ENCODE results near the gene SMARCA4. TPM values are rescaled to one million over a fixed set of nuclear protein-coding genes. Genes with fewer than 3 reads are reported as not detected.
"Not testable (repeated sequence)": the region's sequence is repeated elsewhere in the genome, so short reads cannot be mapped to it uniquely, and the experiment has no call there.

SMARCA4 gene
- total RNA-seq, 1 experiment from 2014 or later: 134 TPM

GRCh38 chr19:10988380-10988779 is 27.6 kb downstream of the SMARCA4 start:
- no peak overlapping the region for H3K4me3 ChIP-seq
- H3K27me3 ChIP-seq: no peaks in the 10 kb centered on the region
- H3K9me3 ChIP-seq: no peaks in the 10 kb centered on the region
- no peak for DNase-seq
- peaks cover 84% of the 10 kb centered on the region for H3K36me3 ChIP-seq

GRCh38 chr19:10988921-10989320 is 28.1 kb downstream of the SMARCA4 start:
- H3K9me3 ChIP-seq: no peaks in the 10 kb centered on the region
- H3K4me3 ChIP-seq: no peak overlapping the region
- H3K27me3 ChIP-seq: no peaks in the 10 kb centered on the region
- no peak for DNase-seq
- peaks cover 84% of the 10 kb centered on the region for H3K36me3 ChIP-seq

DNA sequence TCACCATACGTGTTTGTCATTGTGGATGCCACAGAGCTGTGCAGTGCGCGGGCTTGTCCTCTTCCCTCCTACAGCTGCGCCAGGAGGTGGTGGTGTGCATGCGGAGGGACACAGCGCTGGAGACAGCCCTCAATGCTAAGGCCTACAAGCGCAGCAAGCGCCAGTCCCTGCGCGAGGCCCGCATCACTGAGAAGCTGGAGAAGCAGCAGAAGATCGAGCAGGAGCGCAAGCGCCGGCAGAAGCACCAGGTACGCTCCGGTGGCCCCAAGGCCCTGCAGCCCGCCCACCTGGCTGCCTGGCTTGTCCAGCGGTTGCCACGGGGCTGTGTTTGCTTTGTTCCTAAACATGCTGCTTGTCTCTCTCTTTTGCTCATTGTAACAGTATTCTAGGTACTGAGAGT is 30.2 kb downstream of the SMARCA4 start:
- H3K9me3 ChIP-seq: no peaks in the 10 kb centered on the region
- H3K36me3 ChIP-seq: peaks cover 83% of the 10 kb centered on the region
- no peak overlapping the region for H3K4me3 ChIP-seq
- no peaks in the 10 kb centered on the region for H3K27me3 ChIP-seq
- DNase-seq: no peak

DNA sequence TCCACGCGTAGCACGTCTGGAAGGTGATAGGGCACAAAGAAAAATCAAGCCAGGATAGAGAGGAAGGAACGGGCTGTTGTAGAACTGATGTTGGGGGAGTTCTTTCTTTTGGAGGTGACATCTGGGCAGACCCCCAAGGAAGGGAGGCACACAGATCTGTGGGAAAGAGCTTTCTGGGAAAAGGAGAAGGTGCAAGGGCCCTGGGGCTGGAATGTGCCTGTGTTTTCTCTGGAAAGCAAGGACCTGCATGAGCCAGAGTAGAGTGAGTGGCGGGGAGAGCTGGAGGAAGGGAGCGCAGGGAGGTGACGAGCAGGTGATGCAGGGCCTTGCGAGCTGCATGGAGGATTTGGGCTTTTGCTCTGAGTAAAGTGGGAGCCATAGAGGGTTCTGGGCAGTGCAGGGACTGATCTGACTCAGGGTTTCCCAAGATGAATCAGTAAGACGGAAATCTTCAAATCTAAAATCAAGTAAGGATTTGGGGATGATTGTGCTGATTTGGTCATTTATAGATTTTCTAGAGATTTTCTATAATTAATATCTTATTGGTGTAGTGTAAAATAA is 30.8 kb downstream of the SMARCA4 start:
- H3K36me3 ChIP-seq: peaks cover 80% of the 10 kb centered on the region
- no peak overlapping the region for H3K4me3 ChIP-seq
- H3K9me3 ChIP-seq: no peaks in the 10 kb centered on the region
- H3K27me3 ChIP-seq: no peaks in the 10 kb centered on the region
- no peak for DNase-seq

DNA sequence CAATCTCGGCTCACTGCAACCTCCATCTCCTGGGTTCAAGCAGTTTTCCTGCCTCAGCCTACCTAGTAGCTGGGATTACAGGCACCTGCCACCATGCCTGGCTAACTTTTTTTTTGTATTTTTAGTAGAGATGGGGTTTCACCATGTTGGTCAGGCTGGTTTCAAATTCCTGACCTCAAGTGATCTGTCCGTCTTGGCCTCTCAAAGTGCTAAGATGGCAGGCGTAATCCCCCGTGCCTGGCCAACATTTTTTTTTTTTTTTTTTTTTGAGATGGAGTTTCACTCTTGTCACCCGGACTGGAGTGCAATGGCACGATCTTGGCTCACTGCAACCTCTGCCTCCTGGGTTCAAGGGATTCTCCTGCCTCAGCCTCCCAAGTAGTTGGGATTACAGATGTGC is 31.3 kb downstream of the SMARCA4 start:
- H3K36me3 ChIP-seq: peaks cover 78% of the 10 kb centered on the region
- H3K4me3 ChIP-seq, DNase-seq, H3K27me3 ChIP-seq, H3K9me3 ChIP-seq: not testable (repeated sequence)

- Histone ChIP-seq H3K36me3 (peaks cover 81% of the 10 kb centered on the region), H3K4me3 (no peak overlapping the region), H3K27me3 (no peaks in the 10 kb centered on the region), H3K9me3 (no peaks in the 10 kb centered on the region)
- no peak for DNase-seq
Measured at GRCh38 chr19:10995926-10996600, 35.2 kb downstream of the SMARCA4 start.

DNA sequence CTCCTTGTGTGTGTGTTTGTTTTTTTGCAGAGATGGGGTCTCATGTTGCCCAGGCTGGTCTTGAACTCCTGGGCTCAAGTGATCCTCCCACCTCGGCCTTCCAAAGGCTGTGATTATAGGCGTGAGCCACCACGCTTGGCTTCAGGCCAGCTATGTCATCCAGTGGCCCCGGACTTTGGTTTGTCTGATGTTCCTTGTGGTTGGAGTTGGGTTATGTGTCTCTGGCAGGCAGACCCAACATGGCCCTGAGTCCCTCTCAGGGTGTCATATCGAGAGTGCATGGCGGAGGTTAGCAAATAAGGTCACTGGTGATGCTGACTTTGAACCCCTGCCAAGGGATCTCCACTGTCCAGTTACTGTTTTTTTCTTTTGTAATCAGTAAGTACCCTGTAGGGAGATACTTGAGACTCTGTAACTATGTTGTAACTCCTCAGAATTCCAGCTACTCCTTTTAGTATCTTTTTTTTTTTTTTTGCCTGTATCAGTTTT is 37.3 kb downstream of the SMARCA4 start:
- Histone ChIP-seq H3K36me3 (peaks cover 89% of the 10 kb centered on the region), H3K4me3 (no peak overlapping the region), H3K27me3 (no peaks in the 10 kb centered on the region), H3K9me3 (no peaks in the 10 kb centered on the region)
- peak; percentile 19 for DNase-seq

GRCh38 chr19:10998666-10999065 is 37.8 kb downstream of the SMARCA4 start:
- peaks cover 88% of the 10 kb centered on the region for H3K36me3 ChIP-seq
- H3K4me3 ChIP-seq: no peak overlapping the region
- no peaks in the 10 kb centered on the region for H3K27me3 ChIP-seq
- DNase-seq: no peak
- no peaks in the 10 kb centered on the region for H3K9me3 ChIP-seq

- H3K9me3 ChIP-seq: no peaks in the 10 kb centered on the region
- peaks cover 85% of the 10 kb centered on the region for H3K36me3 ChIP-seq
- H3K27me3 ChIP-seq: no peaks in the 10 kb centered on the region
- no peak for DNase-seq
- no peak overlapping the region for H3K4me3 ChIP-seq
Measured at GRCh38 chr19:11005521-11005920, 44.7 kb downstream of the SMARCA4 start.

DNA sequence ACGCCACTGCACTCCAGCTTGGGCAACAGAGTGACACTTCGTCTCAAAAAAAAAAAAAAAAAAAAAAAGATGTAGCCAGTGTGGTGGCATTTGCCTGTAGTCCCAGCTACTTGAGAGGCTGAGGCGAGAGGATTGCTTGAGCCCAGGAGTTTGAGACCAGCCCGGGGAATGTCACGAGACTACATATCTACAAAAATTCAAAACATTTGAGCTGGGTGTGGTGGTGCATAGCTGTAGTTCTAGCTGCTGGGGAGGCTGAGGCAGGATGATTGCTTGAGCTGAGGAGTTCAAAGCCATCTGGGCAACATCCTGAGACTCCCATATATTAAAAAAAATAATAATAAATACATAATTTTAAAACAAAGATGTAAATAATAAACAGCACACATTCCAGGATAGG is 46.6 kb downstream of the SMARCA4 start:
- Histone ChIP-seq H3K27me3 (no peaks in the 10 kb centered on the region), H3K4me3 (no peak overlapping the region), H3K36me3 (peaks cover 85% of the 10 kb centered on the region), H3K9me3 (no peaks in the 10 kb centered on the region)
- DNase-seq: no peak

GRCh38 chr19:11007962-11008532 is 47.2 kb downstream of the SMARCA4 start:
- no peak for DNase-seq
- Histone ChIP-seq H3K27me3 (no peaks in the 10 kb centered on the region), H3K36me3 (peaks cover 87% of the 10 kb centered on the region), H3K4me3 (no peak overlapping the region), H3K9me3 (no peaks in the 10 kb centered on the region)

DNA sequence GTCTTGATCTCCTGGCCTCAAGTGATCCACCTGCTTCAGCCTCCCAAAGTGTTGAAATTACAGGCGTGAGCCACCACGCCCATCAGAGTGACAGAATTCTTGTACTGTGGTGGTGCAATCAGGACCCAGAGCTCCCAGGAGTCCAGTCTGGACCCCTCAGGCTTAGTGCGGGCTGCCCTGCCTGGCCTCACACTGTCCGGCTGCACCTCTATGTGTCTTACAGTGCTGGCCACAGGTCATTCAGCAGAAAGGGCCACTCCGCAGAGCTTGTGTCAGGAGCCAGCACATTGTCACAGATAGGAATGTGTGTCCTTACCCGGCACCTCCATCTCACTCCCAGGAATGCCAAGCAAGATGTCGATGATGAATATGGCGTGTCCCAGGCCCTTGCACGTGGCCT is 49.2 kb downstream of the SMARCA4 start:
- Histone ChIP-seq H3K36me3 (peaks cover 85% of the 10 kb centered on the region), H3K27me3 (no peaks in the 10 kb centered on the region), H3K9me3 (no peaks in the 10 kb centered on the region), H3K4me3 (no peak overlapping the region)
- DNase-seq: no peak

DNA sequence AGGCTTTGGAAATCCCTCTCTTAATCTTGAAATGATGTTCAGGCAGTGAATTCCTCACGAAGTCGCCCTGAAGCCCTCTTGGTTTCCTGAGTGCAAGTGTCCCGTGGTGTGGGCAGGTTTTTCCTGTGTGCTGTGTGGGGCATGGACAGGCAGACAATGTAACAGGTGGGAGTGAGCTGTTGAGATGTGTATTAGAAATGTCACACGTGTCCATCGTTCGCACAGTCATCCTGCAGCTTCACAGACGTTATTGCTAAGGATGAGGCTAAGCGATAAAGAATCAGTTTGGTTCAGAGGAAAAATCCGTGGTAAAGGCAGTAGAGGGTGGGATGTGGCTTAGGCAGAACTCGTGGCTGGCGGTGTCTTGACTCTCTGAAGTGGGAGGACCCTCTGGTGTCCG is 51.7 kb downstream of the SMARCA4 start:
- no peak for DNase-seq
- Histone ChIP-seq H3K9me3 (no peaks in the 10 kb centered on the region), H3K27me3 (no peaks in the 10 kb centered on the region), H3K4me3 (no peak overlapping the region), H3K36me3 (peaks cover 87% of the 10 kb centered on the region)

- no peaks in the 10 kb centered on the region for H3K9me3 ChIP-seq
- DNase-seq: no peak
- no peaks in the 10 kb centered on the region for H3K27me3 ChIP-seq
- H3K4me3 ChIP-seq: no peak overlapping the region
- H3K36me3 ChIP-seq: peaks cover 88% of the 10 kb centered on the region
Measured at GRCh38 chr19:11013771-11014170, 52.9 kb downstream of the SMARCA4 start.

DNA sequence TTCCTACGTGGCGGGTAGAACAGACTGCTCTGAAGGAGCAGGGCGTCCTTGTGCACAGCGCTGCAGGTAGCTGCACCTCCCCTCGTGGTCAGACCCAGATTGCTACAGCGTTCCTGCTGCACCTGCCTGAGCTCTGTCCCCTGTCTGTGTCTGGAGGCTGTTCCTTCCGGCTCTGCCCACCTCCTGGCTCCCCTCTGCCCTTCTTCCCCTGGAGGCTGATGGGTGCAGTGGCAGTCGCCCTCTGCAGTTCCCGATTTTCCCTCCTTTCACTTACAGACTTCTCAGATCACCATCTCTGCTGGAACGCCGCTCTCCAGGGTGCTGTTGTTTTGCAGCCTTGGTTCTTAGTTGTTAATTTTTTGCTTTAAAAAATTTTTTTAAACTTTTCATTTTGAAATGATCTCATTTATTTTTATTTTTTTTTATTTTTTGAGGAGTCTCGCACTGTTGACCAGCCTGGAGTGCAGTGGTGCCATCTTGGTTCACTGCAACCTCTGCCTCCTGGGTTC is 53.6 kb downstream of the SMARCA4 start:
- H3K36me3 ChIP-seq: peaks cover 91% of the 10 kb centered on the region

DNA sequence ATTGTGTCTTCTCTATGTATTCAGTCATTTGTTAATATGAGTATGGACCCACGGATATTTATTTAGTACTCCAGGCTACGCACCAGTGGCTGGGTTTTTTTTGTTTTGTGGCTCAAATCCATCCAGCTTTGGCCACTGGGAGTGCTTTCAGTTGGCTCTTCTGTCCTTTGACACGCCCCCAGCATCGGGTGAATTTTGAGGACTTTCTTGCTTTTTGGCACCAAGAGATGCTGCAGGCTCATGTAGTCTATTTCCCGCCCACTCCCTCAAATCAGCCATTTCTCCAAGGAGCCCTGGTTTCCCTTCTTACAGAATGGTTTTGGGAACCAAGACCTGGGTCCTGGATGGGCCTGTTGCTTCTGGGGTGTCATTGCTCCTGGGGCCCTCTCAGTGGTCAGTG is 55.8 kb downstream of the SMARCA4 start:
- H3K9me3 ChIP-seq: no peaks in the 10 kb centered on the region
- DNase-seq: no peak
- H3K36me3 ChIP-seq: peaks cover 91% of the 10 kb centered on the region
- no peak overlapping the region for H3K4me3 ChIP-seq
- H3K27me3 ChIP-seq: no peaks in the 10 kb centered on the region

More for the DNA sequence above, 53.6 kb downstream of the SMARCA4 start:
- H3K4me3 ChIP-seq: no peak overlapping the region
- H3K9me3 ChIP-seq: no peaks in the 10 kb centered on the region
- no peaks in the 10 kb centered on the region for H3K27me3 ChIP-seq
- DNase-seq: no peak

- H3K4me3 ChIP-seq: no peak overlapping the region
- peaks cover 91% of the 10 kb centered on the region for H3K36me3 ChIP-seq
- no peaks in the 10 kb centered on the region for H3K9me3 ChIP-seq
- DNase-seq: no peak
- H3K27me3 ChIP-seq: no peaks in the 10 kb centered on the region
Measured at GRCh38 chr19:11017275-11018035, 56.6 kb downstream of the SMARCA4 start.
